C1 segment of cervical spinal cord (tissue), 14 donors: ENCODE results near the gene SMTNL1.

Source experiments
- DNase-seq, 14 donors: peaks; one replicate each; lab custom pipeline; 2025; lab: John Stamatoyannopoulos, UW

Gene SMTNL1

DNA sequence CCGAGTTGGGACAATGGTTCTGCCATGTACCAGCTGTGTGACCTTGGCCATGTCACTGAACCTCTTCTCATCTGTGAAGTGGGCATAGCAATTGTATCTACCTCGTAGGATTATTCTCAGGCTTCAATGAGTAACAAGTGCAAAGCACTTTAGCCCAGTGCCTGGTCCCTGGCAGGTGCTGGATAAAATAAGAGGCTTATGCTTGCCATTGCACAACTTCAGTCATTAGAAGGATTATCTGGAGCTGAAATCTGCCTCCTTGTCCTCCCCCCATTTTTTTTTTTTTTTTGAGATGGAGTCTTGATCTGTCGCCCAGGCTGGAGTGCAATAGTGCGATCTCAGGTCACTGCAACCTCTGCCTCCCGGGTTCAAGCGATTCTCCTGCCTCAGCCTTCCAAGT lies 7.2 kb downstream of the SMTNL1 start:
- no peak for DNase-seq

- no peak for DNase-seq
These were observed 8.5 kb downstream of the SMTNL1 start for GRCh38 chr11:57545883-57546282.

GRCh38 chr11:57546451-57546850 lies 9.1 kb downstream of the SMTNL1 start:
- no peak for DNase-seq

DNA sequence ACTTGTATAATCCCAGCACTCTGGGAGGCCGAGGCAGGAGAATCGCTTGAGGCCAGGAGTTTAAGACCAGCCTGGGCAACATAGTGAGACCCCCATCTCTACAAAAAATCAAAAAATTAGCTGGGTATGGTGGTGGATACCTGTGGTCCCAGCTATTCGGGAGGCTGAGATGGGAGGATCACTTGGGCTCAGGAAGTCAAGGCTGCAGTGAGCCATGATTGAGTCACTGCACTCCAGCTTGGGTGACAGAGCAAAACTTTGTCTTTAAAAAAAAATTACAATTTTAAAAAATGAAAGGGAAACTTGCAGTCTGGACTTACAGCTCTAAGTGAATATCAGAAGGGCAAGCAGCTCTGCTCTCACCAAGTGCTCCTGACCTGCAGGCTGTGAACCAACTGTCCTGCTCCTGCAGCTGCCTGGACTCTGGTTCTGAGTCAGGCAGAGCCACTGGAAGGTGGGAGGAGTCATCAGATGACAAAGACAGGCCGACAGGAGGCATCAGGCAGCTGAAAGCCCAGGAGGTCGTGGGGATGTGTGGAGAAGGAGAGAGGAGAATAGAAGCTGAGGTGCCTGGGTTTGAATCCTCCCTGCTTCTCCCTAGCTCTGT lies 9.6 kb downstream of the SMTNL1 start:
- no peak for DNase-seq

DNA sequence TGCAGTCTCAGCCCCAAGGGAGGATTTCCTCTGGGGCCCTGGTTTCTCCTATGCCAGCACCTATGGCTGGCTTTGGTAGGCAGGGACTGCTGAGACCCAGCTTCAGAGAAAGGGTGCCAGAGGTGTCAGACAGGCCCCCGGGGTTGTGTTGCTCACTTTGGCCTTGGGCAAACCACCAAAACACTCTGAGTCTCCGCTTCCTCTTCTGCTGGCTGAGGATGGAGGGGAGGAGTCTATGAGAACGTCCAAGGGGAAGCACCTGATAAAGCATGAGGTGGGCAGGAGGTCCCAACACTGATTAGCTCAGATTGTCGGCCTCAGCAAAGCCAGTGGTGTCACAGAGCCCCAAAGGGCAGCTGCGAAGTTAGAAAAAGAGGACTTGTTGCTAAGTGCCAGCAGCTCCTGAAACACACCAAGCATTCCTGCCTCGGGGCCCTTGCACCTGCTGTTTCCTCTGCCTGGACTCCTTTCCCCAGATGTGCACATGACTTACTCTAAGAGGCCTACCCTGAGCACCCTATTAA lies 10.5 kb downstream of the SMTNL1 start:
- no peak for DNase-seq

GRCh38 chr11:57549983-57550382 lies 12.6 kb downstream of the SMTNL1 start:
- no peak for DNase-seq

GRCh38 chr11:57551941-57552340 lies 14.5 kb downstream of the SMTNL1 start:
- DNase-seq, result no peak

DNA sequence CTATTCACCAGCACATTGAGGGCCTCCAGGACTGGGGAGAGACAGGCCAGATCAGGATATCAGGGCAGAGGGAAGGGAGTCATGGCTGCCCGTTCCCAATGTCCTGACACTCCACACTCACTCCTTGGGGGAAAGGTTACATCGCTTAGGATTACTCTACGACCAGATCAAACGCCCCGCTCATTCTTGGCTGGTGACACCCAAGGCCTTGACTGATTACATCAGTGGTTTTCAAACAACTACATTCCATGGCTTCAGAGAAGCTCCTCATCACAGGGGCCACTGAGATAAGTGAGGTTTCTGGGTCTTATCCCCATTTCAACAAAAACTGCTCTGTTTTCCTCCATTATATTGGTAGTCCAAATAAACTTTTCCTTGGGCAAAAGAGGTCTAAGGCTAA lies 15.1 kb downstream of the SMTNL1 start:
- DNase-seq, result no peak

DNA sequence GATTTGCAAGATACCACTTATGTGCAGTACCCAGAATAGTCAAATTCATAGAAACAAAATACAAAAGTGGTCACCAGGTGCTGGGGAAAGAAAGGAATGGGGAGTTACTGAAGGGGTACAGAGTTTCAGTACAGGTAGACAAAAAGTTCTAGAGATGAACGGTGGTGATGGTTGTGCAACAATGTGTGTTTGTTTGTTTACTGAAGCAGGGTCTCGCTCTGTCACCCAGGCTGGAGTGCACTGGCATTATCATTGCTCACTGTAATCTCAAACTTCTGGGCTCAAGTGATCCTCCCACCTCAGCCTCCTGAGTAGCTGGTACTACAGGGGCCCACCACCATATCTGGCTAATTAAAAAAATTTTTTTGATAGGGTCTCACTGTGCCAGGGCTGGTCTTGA lies 18.0 kb downstream of the SMTNL1 start:
- DNase-seq, result no peak

DNA sequence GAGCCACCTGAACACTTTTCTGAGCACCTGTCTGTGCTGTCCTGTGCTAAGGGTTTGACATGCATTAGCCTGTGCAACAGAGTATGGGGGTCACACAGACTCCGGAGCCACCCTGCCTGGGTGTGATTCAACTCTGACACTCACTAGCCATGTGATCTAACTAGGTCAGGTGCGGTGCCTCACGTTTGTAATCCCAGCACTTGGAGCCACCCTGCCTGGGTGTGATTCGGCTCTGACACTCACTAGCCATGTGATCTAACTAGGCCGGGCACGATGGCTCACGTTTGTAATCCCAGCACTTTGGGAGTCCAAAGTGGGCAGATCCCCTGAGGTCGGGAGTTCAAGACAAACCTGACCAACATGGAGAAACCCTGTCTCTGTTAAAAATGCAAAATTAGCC lies 18.6 kb downstream of the SMTNL1 start:
- DNase-seq, result no peak

DNA sequence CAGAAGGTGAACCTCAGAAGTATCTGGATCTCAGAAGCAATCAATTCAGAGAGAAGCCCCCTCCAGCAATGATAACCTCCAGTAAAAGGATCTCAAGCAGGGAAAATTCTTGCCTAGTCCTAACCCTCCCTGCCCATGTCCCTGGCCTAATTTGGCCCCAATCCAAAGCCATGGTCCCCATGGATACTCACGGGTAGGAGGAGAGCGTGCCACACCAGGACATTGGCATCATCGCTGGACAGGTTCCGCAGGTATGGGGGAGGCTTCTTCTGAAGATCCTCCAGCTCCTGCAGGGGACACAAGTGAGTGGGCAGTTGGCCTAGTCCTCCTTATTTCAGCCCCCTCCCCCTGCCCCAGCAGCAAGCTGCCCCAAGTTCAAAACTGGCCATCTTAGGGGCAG lies 22.8 kb downstream of the SMTNL1 start:
- no peak for DNase-seq

DNA sequence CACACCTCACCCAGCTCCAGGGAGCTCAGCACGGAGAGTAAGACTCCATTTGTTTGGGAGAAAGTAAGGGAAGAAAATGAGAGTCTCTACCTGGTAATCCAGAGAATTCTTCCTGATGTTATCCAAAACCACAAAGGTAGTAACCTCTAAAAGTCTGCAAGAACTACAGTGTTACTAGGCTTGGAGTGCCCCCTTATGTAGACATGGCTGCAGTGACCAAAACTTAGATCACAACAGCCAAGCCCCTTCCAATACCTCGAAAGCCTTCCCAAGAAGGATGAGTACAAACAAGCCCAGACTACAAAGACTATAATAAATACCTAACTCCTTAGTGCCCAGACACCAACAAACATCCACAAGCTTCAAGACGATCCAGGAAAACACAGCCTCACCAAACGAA lies 25.2 kb downstream of the SMTNL1 start:
- no peak for DNase-seq

DNA sequence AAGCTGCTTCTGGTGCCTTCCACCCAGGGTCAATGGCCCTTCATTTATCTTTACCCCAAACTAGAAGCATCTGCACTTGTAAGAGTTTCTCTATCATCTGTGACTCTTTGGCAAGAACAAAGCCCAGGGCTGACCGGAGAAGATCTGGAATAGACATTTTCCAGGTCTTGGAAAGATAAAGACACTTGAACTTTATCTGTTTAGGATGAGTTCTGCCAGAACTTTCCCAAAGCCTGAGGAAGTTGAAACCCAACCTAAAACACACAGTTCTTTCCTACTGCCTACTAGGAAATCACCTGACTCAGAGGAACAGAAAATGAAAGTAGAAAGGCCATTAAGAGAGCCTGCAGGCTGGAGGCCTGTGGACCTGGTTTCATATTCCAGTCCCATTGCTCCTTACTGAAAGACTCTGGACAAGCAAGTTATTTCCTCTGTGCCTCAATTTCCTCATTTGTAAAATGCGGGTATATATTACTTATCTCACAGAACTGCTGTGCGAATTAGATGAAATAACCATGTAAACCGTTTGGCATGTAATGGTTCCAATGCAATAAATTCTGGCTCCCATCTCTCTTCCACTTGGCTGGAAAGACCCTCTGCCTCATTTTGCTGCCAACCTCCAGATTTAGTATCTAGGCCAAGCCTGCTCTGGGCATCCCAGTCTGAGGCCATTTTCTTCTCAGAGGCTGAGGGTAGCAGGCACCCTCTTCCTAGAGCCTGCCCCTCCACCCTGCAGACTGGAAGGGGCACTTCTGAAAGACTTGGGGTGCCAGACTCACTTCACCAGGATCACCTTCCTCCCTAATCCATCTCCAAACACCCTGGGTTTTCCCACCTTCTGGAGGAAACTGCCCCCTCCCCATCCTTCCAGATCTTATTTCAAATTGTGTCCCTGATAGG lies 28.9 kb downstream of the SMTNL1 start:
- DNase-seq, result peak in 11 of 14 donors; percentile 8 to 35 (median 22)

DNA sequence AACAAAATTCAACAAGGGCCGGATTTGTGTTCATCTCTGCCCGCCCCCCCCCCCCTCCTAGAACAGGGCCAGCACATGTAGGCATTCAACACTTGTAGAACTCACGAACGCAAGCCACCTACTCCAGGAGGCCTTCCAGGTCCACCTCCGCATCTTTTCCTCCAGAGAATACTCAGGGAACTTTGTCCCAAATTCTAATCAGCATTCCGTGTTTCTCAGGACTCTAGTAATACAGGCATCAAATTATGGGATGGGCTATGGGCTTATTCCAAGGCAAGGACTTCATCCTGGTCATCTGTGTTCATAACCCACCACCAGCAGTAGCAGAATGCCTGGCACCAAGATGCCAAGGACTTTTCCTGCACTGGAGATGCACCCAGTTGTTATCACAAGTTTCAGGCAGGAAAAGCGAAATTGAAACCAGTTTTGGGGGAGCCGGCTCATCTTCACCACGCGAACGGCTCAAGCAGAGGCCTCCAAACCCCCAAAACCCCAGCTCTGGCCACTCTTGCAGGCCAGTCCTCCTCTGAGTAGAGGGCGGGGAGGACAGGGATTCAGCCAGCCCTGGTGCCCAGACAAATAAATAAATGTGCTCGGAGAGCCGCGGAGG lies 29.6 kb downstream of the SMTNL1 start:
- DNase-seq, result peak in 5 of 14 donors; percentile 28 to 69 (median 34)

DNA sequence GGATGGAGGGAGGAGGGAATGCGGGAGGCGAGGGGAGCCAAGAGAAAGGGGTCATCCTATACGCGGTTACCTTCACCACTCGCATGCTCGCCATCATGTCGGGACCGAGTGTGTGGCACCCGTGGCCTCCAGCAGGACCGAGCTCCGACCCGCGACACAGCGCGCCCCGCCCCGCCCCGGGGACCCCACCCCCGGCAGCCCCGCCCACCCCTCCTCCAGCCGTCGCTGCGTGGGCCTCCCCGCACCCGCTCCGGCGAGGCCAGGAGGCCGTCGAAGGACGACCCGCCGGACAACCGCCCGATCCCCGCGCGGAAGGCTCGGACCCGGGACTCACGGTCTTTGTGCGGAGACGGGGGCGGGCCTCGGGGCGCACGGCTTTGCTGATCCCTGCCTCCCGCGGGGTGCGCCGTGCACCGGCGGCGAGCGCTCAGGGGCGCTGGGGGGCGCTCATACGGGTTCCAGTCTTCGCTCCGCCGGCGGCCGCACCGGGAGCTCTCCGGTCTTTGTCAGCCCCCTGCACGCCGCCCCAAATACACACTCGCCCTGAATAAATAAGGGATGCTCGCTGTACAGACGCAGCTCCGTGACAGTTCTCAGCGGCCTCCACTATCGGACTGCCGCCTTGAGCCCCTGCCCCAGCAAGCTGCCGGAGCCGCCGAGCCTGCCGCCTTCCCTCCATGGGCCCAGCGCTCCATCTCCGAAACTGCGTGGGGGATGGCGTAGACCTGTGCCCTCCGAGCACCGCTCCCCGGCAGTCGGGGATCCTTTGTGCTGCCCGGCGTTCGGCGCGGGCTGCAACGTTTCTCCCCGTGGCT lies 30.3 kb downstream of the SMTNL1 start, which contains the start of gene UBE2L6:
Gene UBE2L6, minus strand, starts transcription at position 158 of the 815 bp plus-strand sequence. Its CDS starts 61 bp downstream, at position 97.
- DNase-seq, result peak; percentile 12 to 85 (median 70)

DNA sequence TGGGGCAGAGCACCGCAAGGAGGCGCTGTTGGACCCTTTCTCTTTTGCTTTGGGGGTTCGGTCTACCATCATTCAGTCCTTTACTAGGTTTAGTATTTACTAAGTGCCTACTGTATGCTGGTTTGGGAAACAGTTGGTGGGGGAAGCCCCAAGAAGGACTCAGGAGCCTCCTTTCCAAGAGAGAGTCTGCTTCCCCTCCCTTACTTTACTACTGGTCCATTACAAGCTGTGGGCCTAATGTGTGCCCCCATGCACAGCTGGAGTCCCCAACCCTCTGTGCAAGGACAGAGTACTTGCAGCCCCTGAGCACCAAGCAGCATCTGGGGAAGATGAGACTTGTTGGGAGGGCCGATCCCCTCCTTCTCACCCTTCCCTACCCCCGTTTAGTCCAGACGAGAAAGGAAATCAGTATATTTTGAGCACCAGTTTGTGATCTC lies 31.0 kb downstream of the SMTNL1 start:
- DNase-seq, result peak in 3 of 14 donors; percentile 34 to 71 (median 57)

DNA sequence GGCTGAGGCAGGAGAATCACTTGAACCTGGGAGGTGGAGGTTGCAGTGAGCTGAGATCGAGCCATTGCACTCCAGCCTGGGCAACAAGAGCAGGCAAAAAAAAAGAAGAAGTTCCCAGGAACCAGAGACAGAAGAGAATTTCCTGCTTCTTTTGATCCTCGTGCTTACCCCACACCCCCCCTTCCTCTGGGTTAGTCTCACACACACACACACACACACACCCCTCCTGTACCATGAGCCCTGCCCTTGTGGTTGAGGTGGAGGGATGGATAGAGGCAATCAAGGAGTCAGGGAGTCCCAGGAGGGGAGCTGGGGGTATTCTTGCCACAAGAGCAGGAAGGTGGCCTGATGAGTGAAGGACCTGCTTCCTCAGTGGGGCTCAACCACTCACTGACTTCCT lies 34.2 kb downstream of the SMTNL1 start:
- DNase-seq, result no peak

DNA sequence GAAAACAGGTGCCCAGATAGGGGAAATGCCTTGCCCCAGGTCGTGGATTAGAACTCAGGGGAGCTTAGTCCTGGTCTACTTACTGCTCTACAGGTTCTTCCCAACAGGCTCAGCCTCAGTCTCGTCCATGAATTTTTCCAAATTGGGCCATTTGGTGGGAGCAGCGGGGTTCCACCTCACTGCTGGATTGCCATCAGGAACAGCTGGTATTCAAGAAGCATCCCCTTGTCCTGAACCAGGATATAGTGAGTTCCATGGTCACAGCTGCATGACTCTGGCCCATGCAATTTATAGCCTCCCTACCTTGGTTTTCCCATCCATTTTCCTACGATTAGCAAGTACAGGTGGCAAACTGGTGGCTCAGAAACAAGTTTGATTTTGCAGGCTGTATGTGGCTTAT lies 36.7 kb downstream of the SMTNL1 start:
- no peak for DNase-seq

DNA sequence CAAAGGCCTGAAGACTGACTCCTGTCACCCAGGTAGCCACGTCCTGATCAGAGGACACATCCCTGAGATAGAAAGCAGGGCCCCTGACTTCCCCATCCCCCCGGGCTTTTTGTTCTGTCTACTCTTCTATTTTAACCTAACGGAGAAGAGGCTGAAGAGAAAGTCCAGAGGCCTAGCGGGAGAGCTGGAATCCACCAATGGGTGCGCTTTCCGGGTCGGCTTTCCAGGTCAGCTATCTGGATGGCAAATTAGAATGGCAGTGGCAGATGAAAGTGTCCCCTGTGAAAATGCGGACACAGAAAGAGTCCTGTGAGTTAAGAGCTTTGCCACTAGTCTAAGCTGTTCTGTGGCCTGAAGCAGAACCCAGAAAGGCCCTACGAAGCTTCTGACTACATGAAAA lies 46.9 kb downstream of the SMTNL1 start:
- DNase-seq, result no peak

DNA sequence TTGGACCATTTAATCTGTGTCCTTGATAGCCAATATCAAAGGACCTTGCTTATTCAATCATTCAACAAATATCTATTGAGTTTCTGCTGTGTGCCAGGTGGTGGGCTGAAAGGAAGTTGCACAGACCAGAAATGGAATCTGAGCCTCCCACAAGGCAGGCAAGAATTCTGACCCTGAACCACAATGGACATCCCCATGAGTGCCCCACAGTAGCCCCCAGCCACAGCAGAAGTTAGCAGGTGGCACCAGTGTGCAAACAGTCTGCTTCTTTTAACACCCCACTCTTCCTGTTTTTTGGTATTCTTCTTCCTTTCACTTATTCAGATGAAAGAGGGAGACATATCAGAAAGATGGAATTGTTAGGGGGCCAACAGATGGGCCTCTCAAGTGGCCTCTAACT lies 47.9 kb downstream of the SMTNL1 start:
- DNase-seq, result no peak

- no peak for DNase-seq
These were observed 49.4 kb downstream of the SMTNL1 start for GRCh38 chr11:57586711-57587245.
